Activated effector memory CD4-positive, alpha-beta T cell treated with anti-CD3 and anti-CD28 coated beads, Interleukin-2, amount 50 U/mL, for 16 hours (primary cell): ENCODE results near the gene MAL.
"Not testable (repeated sequence)": the region's sequence is repeated elsewhere in the genome, so short reads cannot be mapped to it uniquely, and the experiment has no call there.

Experiments
- DNase-seq: peaks from one replicate; pipeline ENCODE4 v3.0.0-alpha.2; 2020

MAL gene

DNA sequence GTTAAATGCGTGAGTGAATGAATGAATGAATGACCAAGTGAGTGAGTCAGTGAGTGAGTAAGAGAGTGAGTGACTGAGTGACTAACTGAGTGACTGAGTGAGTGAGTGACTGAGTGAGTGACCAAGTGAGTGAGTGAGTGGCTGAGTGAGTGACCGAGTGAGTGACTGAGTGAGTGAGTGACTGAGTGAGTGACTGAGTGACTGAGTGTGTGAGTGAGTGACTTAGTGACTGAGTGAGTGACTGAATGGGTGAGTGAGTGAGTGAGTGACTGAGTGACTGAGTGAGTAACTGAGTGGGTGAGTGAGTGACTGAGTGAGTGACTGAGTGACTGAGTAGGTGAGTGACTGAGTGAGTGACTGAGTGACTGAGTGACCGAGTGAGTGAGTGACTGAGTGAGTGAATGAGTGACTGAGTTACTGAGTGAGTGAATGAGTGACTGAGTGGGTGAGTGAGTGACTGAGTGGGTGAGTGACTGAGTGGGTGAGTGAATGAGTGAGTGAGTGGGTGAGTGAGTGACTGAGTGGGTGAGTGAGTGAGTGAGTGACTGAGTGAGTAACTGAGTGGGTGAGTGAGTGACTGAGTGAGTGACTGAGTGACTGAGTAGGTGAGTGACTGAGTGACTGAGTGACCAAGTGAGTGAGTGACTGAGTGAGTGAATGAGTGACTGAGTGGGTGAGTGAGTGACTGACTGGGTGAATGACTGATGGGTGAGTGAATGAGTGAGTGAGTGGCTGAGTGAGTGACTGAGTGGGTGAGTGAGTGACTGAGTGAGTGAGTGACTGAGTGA lies 11.3 kb downstream of the MAL start:
- no peak for DNase-seq

DNA sequence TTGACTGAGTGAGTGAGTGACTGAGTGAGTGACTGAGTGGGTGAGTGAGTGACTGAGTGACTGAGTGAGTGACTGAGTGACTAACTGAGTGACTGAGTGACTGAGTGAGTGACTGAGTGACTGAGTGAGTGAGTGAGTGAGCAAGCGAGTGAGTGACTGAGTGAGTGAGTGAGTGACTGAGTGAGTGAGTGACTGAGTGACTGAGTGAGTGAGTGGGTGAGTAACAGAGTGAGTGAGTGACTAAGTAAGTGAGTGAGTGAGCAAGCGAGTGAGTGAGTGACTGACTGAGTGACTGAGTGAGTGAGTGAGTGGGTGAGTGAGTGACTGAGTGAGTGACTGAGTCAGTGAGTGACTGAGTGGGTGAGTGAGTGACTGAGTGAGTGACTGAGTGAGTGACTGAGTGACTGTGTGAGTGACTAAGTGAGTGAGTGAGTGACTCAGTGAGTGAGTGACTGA lies 11.9 kb downstream of the MAL start:
- DNase-seq = no peak

DNA sequence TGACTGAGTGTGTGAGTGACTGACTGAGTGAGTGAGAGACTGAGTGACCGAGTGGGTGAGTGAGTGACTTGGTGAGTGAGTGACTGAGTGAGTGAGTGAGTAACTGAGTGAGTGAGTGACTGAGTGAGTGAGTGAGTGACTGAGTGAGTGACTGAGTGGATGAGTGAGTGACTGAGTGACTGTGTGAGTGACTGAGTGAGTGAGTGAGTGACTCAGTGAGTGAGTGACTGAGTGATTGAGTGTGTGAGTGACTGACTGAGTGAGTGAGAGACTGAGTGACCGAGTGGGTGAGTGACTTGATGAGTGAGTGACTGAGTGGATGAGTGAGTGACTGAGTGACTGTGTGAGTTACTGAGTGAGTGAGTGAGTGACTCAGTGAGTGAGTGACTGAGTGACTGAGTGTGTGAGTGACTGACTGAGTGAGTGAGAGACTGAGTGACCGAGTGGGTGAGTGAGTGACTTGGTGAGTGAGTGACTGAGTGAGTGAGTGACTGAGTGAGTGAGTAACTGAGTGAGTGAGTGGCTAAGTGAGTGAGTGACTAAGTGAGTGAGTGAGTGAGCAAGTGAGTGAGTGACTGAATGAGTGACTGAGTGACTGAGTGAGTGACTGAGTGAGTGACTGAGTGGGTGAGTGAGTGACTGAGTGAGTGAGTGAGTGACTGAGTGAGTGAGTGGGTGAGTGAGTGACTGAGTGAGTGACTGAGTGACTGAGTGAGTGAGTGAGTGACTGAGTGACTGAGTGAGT lies 12.5 kb downstream of the MAL start:
- DNase-seq = not testable (repeated sequence)

DNA sequence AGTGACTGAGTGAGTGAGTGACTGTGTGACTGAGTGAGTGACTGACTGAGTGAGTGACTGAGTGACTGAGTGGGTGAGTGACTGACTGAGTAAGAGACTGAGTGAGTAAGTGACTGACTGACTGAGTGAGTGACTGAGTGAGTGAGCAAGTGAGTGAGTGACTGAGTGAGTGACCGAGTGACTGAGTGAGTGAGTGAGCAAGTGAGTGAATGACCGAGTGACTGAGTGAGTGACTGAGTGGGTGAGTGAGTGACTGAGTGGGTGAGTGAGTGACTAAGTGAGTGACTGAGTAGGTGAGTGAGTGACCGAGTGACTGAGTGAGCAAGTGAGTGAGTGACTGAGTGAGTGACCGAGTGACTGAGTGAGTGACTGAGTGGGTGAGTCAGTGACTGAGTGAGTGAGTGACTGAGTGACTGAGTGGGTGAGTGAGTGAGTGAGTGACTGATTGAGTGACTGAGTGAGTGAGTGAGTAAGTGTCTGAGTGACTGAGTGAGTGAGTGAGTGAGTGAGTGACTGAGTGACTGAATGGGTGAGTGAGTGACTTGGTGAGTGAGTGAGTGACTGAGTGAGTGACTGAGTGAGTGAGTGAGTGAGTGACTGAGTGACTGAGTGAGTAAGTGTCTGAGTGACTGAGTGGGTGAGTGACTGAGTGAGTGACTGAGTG lies 13.3 kb downstream of the MAL start:
- DNase-seq = no peak

DNA sequence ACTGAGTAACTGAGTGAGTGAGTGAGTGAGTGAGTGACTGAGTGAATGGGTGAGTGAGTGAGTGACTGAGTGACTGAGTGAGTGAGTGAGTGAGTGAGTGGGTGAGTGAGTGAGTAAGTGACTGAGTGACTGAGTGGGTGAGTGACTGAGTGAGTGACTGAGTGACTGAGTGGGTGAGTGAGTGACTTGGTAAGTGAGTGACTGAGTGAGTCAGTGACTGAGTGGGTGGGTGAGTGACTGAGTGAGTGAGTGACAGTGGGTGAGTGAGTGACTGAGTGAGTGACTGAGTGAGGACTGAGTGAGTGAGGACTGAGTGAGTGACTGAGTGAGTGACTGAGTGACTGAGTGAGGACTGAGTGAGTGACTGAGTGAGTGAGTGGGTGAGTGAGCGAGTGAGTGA lies 13.9 kb downstream of the MAL start:
- DNase-seq = peak; percentile 70

DNA sequence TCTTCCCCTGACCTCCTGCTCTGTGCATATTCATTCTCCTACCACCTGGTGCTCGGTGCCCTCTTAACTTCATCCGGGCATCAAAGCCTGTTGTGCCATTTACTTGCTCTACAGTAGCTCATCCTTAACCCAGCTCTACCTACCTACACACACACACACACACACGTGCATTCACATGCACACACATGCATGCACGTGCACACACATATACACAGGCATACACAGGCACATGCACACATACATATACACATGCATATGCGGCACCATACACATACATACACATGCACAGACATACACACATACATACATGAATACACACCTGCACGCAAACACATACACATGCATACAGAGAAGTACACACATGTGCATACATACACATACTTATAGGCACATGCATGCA lies 14.5 kb downstream of the MAL start:
- DNase-seq = no peak

DNA sequence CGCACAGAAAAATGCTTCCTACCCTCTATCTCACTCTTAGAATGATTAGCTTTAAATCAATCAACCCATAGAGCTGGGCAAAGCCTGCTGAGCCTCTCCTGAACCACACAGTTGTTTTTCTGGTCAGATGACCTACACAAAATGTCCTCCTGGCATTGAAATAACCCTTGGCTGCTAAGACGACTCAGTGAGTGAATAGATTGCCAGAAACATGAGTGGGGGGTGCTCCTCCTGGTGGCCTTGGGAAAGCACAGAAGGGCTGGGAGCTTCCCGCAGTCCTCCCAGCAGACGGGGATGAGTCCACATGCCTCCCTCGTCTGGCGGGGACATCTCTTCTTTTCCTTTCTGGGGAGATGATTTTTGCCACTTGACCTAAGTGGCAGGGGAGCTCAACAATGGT lies 14.9 kb downstream of the MAL start:
- no peak for DNase-seq

DNA sequence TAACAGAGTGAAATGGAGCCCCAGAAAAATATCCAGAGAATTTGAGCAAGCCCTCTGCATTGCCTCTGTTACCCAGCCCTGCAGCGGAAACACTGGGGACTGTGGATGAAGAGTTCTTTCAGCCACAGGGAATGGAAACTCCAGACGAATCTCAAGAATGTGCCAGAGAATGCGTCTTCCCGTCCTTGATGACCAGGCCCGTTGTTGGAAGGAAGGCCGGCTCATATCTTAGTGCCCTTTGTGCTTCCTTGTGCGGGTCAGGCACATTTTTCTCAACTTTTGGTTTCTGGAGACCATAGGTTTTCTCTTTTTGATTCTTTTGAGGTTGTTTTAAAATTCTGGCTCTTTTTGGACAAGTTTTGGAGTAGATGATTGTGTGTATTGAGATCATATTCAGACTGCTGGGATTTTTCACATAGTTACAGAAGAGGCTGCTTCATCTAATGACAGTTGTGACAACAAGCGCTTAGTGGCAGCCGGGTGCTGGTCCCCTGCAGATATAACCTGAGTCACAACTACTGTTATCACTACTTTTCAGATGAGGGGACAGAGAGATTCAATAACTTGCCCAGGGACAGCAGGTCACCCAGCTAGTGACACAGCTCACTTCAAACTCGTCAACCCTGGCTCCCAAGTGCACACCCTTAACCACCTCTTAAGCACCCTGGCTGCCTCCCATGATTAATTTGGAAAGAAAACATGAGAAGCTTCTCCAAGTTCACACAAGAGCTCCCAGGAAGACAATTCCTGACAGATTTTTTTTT lies 15.7 kb downstream of the MAL start:
- DNase-seq = no peak

DNA sequence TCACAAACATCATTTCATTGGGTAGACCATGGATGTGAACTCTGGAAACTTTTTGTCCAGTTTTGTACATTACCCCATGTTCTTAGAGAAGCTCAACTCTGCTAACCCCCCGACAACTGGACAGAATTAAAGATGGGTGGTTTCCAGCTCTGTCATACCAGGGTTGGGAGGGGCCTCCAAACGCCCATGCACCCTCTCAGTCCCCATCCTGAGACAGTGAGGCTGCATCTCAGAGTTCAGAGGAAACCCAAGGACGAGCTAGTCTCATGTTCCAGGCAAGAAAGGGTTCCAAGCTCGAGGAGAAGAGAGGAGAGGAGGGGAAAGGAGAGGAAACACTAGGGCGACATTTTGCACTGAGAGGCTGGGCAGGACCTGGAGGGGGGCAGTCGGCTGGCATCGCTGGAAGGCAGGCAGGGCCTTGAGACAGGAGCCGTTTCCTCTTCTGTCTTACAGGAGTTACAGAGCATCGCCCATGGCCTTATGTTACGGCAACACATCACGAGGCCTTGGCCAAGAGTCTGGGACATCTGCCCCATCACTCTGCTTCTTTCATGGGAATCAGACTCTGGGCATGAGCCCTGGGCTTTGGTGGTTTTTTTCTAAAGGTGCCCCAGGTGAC lies 16.4 kb downstream of the MAL start:
- DNase-seq = no peak

DNA sequence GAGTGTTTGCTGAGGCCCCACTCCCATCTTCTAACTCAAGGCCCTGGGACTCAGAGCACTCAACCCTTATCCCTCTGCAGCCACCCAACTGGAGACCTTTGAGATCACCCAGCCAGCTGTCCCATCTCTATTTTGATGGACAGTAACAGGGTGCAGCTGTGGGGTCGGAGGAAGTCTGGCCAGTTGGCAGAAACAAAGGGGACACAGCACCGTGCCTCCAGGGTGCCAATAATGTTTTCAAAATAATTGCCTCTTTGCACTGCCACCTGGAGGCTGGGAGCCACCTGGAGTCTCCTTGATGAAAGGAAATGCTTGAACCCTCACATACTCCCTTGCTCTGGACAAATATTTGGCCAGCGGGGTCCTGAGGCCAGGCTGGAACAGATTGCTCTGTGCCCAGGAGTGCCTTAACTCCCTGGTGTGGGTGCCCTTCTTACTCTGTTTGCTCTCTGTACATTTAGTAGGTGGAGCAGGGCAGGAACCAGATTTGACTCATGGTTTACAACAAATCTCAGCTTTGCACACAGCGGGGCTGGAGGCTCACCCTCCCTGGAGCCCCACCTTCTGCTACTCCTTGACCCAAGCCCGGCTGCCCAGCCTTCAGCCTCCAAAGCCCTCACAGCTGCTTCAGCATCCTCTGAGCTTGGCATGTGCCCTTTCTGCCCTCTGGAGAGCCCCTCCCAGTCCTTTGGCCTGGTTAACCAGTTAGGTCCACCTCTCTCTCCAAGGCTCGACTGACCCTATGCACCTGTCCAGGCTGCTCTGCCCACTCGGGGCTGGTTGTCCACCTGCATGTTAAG lies 17.2 kb downstream of the MAL start:
- DNase-seq = no peak

DNA sequence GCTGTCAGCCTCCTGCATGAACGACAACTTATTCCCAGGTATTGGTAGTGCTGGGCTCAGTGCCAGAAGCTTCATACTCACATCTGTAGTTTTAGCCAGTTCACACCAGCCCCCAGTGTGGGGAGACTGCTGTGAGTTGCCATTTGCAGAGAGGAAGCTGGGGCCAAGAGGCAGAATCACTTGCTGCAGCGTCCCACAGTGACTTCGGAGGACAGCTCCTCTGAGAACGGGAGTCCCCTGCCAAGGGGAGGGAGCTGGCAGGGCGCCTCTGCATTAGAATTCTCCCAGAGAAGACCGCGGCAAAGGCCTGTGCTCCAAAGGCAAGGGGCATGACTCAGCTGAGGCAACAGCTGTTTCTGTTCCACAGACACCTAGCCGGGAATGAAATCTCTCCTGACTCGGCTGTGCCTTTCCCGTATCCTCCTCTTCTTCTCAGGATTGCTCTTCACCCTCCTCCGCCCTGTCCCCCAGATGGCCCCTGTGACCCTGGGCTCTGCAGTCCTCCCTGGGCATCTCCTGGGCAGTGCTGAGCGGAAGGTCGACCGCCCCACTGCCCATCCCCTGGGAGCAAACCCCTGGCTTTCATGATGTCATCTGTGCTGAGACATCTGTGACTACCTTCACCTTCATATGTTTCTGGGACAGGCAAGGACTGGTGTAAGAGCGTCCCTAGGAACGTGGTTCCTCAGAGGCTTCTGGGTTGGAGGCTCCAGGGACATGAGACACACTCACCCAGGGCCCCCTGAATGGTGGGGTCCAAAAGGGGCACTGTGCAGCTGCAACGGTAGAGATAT lies 18.0 kb downstream of the MAL start:
- no peak for DNase-seq

DNA sequence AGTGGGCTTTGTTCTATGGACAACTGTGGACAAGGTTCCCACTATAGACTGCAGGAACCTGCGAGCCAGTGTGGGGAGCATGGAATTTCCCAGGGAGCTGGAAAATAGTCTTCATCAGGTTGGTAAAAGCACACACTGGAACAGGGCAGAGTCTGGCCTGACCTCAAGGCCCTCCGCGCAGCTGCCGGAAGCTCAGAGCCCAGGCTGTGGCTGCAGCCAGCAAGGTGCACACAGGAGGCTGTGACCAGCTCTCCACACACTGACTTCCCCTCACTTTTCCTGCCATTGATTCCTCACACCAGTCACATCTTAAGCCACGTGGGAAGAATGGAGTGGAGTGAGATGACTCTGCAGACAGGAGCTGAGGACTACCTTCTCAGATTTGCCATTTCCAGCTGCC lies 19.1 kb downstream of the MAL start:
- no peak for DNase-seq

DNA sequence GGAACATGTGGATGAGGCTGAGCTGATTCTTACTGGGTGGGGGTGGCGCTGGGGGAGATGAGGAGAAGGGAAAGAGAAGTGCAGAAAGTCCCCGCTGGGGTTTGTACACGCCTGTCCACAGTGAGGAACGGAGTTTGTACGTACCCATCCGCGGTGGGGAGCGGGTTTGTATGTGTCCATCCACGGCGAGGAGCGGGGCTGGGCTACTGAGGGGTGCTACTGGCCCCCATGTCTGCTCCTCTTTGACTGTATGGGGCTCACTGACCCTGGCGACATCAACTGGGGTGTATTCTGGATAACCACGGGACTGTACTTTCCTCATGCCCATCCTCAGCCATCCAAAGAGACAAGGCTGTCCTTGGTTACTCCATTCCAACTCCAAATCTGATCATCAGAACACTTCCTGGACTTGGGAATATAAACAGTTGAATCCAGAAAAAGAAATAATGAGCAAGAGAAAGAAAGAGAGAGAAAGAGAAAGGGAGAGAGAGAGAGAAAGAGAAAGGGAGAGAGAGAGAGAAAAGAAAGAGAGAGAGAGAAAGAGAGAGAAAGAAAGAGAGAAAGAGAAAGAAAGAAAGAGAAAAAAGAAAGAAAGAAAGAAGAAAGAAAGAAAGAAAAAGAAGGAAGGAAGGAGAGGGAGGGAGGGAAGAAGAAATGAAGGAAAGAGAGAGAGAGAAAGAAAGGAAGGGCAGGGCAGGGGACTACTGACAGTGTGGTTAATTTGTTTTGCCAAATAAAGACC lies 21.0 kb downstream of the MAL start:
- peak; percentile 59 for DNase-seq

DNA sequence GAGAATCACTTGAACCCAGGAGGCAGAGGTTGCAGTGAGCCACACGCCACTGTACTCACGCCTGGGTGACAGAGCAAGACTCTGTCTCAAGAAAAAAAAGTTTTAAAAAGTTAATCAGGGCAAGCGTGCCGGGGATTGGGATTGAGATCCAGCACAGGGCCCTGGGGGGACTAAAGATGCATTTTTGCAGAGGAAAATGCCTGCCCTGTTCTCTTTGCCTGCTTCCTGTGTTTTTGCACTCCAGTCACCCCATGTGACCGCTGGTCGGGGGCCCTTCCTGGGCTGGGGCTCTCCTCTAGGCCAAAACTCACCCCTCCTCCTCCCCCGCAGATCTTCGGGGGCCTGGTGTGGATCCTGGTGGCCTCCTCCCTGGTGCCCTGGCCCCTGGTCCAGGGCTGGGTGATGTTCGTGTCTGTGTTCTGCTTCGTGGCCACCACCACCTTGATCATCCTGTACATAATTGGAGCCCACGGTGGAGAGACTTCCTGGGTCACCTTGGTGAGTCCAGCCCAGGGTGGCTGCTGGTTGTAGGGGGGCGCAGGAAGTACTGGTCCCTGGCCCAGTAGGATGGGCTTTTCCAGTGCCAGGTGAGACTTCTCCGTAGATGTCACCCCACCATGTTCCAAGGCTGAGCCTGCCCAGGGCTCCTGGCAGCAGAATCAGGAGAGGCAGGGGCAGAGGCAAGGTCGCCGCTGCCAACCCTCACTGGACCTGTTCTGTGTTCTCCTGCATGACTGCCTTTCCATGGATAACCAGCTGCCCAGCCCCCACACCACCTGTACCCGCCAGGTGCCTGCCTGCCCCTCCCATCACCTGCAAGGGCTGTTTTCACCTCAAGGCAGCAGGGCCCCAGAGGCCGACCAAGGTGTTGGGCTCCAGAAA lies 22.4 kb downstream of the MAL start:
- DNase-seq = peak; percentile 58

DNA sequence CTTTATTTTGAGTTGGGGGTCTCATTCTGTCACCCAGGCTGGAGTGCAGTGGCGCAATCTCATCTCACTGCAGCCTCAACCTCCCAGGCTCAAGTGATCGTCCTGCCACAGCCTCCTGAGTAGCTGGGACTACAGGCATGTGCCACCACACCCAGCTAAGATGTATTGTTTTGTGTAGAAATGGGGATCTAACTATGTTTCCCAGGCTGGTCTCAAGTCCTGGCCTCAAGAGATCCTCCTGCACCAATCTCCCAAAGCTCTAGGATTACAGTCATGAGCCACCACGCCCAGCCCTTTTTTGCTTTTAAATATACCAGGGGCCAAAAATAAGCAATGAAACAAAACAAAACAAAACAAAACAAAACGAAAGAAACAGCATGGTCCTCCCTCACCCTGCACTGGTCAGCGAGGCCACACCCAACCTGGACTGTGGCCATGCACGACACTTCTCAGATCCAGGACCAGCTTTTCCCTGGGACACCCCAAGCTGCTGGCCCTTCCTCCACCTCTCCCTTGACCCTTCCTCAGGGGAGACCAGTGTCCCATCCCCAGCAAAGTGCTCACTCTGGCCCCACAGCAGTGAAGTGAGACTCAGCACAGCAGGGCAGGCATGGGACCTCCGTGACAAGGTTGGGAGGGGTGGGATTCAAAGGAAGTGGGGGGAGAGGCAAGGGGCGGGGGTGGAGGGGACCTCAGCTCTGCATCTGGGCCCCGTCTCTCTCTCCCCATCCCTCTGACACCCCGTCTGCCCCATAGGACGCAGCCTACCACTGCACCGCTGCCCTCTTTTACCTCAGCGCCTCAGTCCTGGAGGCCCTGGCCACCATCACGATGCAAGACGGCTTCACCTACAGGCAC lies 23.5 kb downstream of the MAL start:
- peak; percentile 49 for DNase-seq

DNA sequence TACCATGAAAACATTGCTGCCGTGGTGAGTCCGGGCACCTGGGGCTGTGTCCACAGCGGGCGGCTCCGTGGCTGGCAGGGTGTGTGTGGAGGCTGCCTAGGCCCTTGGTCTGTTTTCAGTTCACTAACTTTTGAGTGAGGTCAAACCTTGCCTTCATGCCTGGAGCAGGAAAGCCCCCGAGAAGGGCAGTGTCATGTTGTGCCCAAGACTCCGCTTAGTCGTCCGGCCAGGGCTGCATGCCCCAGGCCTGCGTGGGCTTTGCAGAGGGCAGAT lies 24.1 kb downstream of the MAL start:
- peak; percentile 50 for DNase-seq

DNA sequence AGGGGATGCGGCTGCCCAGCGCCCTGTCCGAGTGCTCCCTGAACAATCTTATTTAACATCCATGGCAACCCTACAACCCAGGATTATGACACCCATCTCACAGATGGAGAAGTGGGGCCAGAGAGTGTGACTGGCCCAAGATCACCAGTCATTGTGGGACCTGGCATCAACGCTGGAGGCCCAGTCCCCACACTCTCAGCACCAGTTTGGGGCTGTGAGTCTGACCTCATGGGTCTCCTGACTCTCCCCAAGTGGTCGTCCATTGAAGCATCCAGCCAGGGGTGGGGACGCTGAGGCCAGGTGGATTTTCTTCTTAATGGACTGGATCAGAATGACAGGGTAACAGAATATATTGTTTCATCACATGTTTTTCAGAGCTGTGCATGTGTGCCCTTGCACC lies 24.5 kb downstream of the MAL start:
- peak; percentile 54 for DNase-seq
